Esophagus muscularis mucosa (tissue), 4 donors: ENCODE measurements around the gene MAPK8.

ENCODE experiments used
- CTCF ChIP-seq, 3 experiments: fragments of 200-600 bp in 2 of 3; fragments of 450-650 bp in 1 of 3; sonication (generic) in 2 of 3; IDR thresholded peaks; one replicate each; pipeline ENCODE4 v1.5.1; 2017 to 2019; ENCODE audit warnings: antibody characterized with exemption in 3 of 3, mild to moderate bottlenecking in 2 of 3, moderate library complexity in 1 of 3
- EP300 ChIP-seq: sonication (generic); formaldehyde crosslinking; IDR thresholded peaks from one replicate; pipeline ENCODE4 v1.6.1; 2017; ENCODE audit warnings: antibody characterized with exemption
- POLR2AphosphoS5 ChIP-seq, 2 donors: sonication (generic); formaldehyde crosslinking; IDR thresholded peaks; one replicate each; pipeline ENCODE4 v1.6.1; 2017; ENCODE audit warnings: antibody characterized with exemption in 2 of 2

GRCh38 chr10:48464871-48465736 lies 158.6 kb downstream of the MAPK8 start:
- TF ChIP-seq CTCF (IDR thresholded peaks at IDR 0.05) (no peak), EP300 (no peak), POLR2AphosphoS5 (IDR thresholded peaks at IDR 0.05) (no peak)
